GM21786 (cell line): Measurements from ENCODE around the gene ASXL2.
"Not testable (repeated sequence)": the region's sequence is repeated elsewhere in the genome, so short reads cannot be mapped to it uniquely, and the experiment has no call there.

Experiments
- ATAC-seq: cut with Tn5 transposase; IDR thresholded peaks from one replicate; pipeline ENCODE4 v1.9.1; 2021; ENCODE audit not compliant: unreplicated experiment

ASXL2 gene

GRCh38 chr2:25894135-25894830 lies 16.0 kb upstream of the ASXL2 start:
- no peak for ATAC-seq

GRCh38 chr2:25891672-25892071 lies 13.4 kb upstream of the ASXL2 start:
- no peak for ATAC-seq

- ATAC-seq = no peak
Measured at GRCh38 chr2:25887624-25888242, 9.4 kb upstream of the ASXL2 start.

- no peak for ATAC-seq
Measured at GRCh38 chr2:25885933-25886332, 7.6 kb upstream of the ASXL2 start.

GRCh38 chr2:25881764-25882163 lies 3.5 kb upstream of the ASXL2 start:
- no peak for ATAC-seq

- ATAC-seq = no peak
Measured at GRCh38 chr2:25879133-25879730, 945 bp upstream of the ASXL2 start.

GRCh38 chr2:25877431-25878360 lies 591 bp downstream of the ASXL2 start:
- ATAC-seq = no peak

GRCh38 chr2:25872134-25872533 lies 6.2 kb downstream of the ASXL2 start:
- ATAC-seq = no peak

- no peak for ATAC-seq
Measured at GRCh38 chr2:25867396-25868003, 10.8 kb downstream of the ASXL2 start.

GRCh38 chr2:25856377-25856776 lies 21.9 kb downstream of the ASXL2 start:
- ATAC-seq = no peak

- no peak for ATAC-seq
Measured at GRCh38 chr2:25855065-25855464, 23.2 kb downstream of the ASXL2 start.

- no peak for ATAC-seq
Measured at GRCh38 chr2:25854613-25855012, 23.7 kb downstream of the ASXL2 start.

GRCh38 chr2:25853038-25853638 lies 25.1 kb downstream of the ASXL2 start:
- ATAC-seq = no peak

GRCh38 chr2:25851740-25852503 lies 26.4 kb downstream of the ASXL2 start:
- ATAC-seq = peak; percentile 92

- ATAC-seq = not testable (repeated sequence)
Measured at GRCh38 chr2:25850400-25850799, 27.9 kb downstream of the ASXL2 start.

GRCh38 chr2:25849350-25849749 lies 28.9 kb downstream of the ASXL2 start:
- not testable (repeated sequence) for ATAC-seq

- no peak for ATAC-seq
Measured at GRCh38 chr2:25845843-25846505, 32.3 kb downstream of the ASXL2 start.

- no peak for ATAC-seq
Measured at GRCh38 chr2:25844089-25844488, 34.2 kb downstream of the ASXL2 start.

GRCh38 chr2:25842155-25842554 lies 36.1 kb downstream of the ASXL2 start:
- ATAC-seq = no peak
